ENCODE results near the gene DGKD.

DNA sequence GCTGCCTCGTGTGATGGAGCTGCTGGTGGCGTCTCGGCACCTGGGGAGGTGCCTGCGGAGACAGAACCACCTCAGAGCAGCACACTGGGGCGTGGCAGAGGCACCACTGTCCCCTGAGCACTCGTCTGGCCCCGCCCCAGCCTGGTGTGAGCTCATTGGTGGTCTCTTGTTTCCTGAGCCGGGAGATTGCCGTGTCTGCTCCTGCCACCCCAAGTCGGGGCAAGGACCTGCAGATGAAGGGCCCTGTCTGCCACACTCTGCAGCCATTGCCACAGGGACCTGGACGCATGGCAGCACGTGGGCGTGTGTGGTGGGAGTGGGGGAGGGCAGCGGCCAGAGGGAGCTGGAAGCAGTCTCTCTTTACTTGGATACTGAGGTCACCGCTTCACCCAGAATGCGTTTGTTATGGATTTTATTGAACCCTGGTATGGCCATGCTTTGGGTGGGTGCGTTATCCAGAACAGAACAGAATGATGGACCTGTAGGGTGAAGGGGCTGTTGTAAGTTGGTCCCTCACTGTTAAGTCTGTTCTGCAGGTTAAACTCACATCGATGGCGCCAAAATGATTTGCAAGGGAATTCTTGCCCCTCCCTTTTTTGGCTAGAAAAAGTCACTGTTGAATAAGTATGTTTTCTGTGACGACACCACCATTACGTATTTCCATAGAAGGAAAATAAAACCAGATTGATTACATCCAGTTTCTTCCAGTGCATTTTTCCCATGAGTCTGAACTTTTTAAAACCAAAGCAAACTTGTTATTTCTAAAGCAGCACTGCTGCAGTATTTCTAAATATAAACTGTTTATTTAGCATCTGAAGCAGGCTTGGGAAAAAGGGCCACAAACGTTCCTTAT is 120.2 kb downstream of the DGKD start:
- TF ChIP-seq, protein P1, sequence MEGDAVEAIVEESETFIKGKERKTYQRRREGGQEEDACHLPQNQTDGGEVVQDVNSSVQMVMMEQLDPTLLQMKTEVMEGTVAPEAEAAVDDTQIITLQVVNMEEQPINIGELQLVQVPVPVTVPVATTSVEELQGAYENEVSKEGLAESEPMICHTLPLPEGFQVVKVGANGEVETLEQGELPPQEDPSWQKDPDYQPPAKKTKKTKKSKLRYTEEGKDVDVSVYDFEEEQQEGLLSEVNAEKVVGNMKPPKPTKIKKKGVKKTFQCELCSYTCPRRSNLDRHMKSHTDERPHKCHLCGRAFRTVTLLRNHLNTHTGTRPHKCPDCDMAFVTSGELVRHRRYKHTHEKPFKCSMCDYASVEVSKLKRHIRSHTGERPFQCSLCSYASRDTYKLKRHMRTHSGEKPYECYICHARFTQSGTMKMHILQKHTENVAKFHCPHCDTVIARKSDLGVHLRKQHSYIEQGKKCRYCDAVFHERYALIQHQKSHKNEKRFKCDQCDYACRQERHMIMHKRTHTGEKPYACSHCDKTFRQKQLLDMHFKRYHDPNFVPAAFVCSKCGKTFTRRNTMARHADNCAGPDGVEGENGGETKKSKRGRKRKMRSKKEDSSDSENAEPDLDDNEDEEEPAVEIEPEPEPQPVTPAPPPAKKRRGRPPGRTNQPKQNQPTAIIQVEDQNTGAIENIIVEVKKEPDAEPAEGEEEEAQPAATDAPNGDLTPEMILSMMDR (IDR thresholded peaks at IDR 0.05; ENCODE audit: low read length), result no peak
- TF ChIP-seq EZH2phosphoT487 (IDR thresholded peaks at IDR 0.05; ENCODE audit: low read length) (no peak), EZH2 (optimal IDR thresholded peaks at IDR 0.05; ENCODE audit: low read depth, low read length) (no peak)

All from MM.1S (cell line).